Thyroid gland (tissue), 4 donors: ENCODE results near the gene GALNTL6.

ENCODE experiments used
- CTCF ChIP-seq, 6 experiments: fragments of 200-600 bp in 3 of 6; fragments of 450-650 bp in 3 of 6; sonication (generic) in 3 of 6; IDR thresholded peaks; one replicate each; pipeline ENCODE4 v1.5.1; 2016 to 2019; ENCODE audit warnings: antibody characterized with exemption in 6 of 6, mild to moderate bottlenecking in 2 of 6, inconsistent platforms in 1 of 6, moderate library complexity in 1 of 6
- POLR2A ChIP-seq, 2 donors: fragments of 450-650 bp; IDR thresholded peaks; one replicate each; pipeline ENCODE4 v1.6.1; 2017; ENCODE audit warnings: antibody characterized with exemption in 2 of 2, mild to moderate bottlenecking in 2 of 2, moderate library complexity in 1 of 2

DNA sequence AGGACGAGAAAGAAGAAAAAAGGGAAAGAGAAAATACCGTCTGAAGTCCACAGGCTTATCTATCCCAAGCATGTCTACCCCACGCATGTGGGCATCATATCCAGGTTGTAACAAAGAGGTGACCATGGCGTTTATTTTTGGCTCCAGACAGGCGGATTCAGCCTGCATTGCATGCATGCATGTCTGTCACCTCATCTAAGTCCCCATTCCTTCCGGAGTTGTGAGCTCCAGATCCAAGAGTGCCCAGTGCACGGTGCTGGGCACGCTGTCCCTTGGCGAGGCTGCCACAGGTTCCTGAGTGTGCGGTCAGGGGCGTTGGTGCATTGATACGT lies 905 bp upstream of the GALNTL6 start:
- TF ChIP-seq CTCF (IDR thresholded peaks at IDR 0.05) (no peak), POLR2A (IDR thresholded peaks at IDR 0.05) (no peak)
